ENCODE data around the gene FAM107A. TPM values are rescaled to one million over a fixed set of nuclear protein-coding genes. Genes with fewer than 3 reads are reported as not detected.

FAM107A gene
- polyA plus RNA-seq, 1 donor from 2014 or later: 0.16 TPM

DNA sequence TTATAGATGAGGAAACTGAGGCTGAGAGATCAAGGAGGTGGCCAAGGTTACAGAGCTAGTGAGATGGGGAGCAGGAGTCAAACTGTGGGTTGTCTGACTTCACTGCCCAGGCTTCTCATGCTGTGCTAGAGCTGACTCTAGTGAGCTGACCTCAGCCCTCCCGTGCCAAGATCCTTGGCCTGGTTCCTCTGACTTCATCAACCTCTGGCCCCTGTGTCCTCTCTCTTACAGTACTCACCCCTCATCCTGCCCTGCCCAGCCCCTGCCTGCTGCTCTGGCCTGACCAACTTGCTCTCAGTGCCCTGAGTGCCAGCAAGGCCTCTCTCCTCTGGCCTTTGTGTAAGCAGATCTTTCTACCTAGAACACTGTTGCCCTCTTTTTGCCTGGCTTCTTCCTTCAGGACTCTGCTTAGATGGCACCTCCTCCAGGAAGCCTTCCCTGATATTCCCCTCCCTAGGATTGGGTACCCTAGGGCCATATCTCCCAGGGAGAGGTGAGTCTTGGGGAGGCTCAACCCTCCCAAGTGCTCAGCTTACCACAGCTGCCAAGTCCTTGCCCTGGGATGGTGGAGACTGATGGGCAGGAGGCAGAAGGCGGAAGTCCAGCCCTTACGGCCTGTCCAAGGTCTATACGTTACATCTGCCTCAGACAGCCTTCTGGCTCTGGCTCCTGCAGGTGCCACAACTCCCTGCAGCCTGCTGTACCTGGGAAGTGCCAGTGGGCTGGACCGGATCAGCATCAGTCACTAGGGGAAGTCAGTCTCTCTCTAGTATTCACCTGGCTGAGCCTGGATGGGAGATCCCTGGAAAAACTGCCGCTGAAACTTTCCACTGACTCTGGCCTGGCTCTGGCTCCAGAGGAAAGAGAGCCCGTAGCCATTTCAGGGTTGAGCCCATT, 36.3 kb upstream of the FAM107A start:
- H2AFZ ChIP-seq (ENCODE audit: low read depth, low read length): no peak overlapping the region

DNA sequence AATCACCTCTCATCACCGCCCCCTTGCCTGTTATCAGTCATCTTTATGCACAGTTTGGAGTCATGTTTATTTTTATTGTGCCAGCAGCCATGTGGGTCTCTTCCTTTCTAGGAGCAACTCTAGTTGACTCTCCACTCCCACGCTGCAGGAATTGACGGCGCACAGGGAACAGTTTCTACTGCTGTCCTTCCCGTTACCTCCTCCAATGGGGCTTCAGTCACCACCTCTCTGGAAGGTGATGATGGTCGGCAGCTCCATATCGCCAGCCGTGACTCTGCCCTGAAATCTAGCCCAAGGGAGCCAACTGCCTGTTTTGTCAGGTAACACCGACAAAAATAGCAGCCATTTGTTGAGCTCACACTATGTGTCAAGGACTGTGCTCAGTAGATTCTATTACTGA, 35.6 kb upstream of the FAM107A start:
- H3K9me2 ChIP-seq (ENCODE audit: insufficient read depth, low read length): no peaks in the 10 kb centered on the region
- H3K79me2 ChIP-seq (replicated peaks; ENCODE audit: insufficient read depth, low read length): no peaks in the 10 kb centered on the region
- TF ChIP-seq, protein P1, sequence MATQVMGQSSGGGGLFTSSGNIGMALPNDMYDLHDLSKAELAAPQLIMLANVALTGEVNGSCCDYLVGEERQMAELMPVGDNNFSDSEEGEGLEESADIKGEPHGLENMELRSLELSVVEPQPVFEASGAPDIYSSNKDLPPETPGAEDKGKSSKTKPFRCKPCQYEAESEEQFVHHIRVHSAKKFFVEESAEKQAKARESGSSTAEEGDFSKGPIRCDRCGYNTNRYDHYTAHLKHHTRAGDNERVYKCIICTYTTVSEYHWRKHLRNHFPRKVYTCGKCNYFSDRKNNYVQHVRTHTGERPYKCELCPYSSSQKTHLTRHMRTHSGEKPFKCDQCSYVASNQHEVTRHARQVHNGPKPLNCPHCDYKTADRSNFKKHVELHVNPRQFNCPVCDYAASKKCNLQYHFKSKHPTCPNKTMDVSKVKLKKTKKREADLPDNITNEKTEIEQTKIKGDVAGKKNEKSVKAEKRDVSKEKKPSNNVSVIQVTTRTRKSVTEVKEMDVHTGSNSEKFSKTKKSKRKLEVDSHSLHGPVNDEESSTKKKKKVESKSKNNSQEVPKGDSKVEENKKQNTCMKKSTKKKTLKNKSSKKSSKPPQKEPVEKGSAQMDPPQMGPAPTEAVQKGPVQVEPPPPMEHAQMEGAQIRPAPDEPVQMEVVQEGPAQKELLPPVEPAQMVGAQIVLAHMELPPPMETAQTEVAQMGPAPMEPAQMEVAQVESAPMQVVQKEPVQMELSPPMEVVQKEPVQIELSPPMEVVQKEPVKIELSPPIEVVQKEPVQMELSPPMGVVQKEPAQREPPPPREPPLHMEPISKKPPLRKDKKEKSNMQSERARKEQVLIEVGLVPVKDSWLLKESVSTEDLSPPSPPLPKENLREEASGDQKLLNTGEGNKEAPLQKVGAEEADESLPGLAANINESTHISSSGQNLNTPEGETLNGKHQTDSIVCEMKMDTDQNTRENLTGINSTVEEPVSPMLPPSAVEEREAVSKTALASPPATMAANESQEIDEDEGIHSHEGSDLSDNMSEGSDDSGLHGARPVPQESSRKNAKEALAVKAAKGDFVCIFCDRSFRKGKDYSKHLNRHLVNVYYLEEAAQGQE (IDR thresholded peaks at IDR 0.05; ENCODE audit: borderline replicate concordance): no peak
- TF ChIP-seq, protein P2, sequence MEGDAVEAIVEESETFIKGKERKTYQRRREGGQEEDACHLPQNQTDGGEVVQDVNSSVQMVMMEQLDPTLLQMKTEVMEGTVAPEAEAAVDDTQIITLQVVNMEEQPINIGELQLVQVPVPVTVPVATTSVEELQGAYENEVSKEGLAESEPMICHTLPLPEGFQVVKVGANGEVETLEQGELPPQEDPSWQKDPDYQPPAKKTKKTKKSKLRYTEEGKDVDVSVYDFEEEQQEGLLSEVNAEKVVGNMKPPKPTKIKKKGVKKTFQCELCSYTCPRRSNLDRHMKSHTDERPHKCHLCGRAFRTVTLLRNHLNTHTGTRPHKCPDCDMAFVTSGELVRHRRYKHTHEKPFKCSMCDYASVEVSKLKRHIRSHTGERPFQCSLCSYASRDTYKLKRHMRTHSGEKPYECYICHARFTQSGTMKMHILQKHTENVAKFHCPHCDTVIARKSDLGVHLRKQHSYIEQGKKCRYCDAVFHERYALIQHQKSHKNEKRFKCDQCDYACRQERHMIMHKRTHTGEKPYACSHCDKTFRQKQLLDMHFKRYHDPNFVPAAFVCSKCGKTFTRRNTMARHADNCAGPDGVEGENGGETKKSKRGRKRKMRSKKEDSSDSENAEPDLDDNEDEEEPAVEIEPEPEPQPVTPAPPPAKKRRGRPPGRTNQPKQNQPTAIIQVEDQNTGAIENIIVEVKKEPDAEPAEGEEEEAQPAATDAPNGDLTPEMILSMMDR (IDR thresholded peaks at IDR 0.05; ENCODE audit: poor library complexity, severe bottlenecking): no peak
- TF ChIP-seq RAD21 (conservative IDR thresholded peaks at IDR 0.05): no peak
- no peaks in the 10 kb centered on the region for H4K20me1 ChIP-seq (ENCODE audit: insufficient read depth)
- no peaks in the 10 kb centered on the region for H3F3A ChIP-seq (ENCODE audit: insufficient read depth, low read length, poor library complexity, severe bottlenecking)
- H3K27me3 ChIP-seq (ENCODE audit: insufficient read depth, low read depth, low read length): no peaks in the 10 kb centered on the region
- no peak overlapping the region for H3K4me3 ChIP-seq (ENCODE audit: low read length)
- H2AFZ ChIP-seq (ENCODE audit: low read depth, low read length): no peak overlapping the region
- H3K9ac ChIP-seq (ENCODE audit: low read length): no peak overlapping the region
- H3K36me3 ChIP-seq (ENCODE audit: insufficient read depth, low read length): no peaks in the 10 kb centered on the region
- H3K27ac ChIP-seq (ENCODE audit: low read length): no peak overlapping the region
- H3K9me3 ChIP-seq (ENCODE audit: low read length): no peaks in the 10 kb centered on the region
- no peak overlapping the region for H3K4me2 ChIP-seq (ENCODE audit: low read length)

More for the DNA sequence above, 36.3 kb upstream of the FAM107A start:
- Histone ChIP-seq H3K36me3 (ENCODE audit: insufficient read depth, low read length) (no peaks in the 10 kb centered on the region), H3K27ac (ENCODE audit: low read length) (no peak overlapping the region), H3K79me2 (replicated peaks; ENCODE audit: insufficient read depth, low read length) (no peaks in the 10 kb centered on the region), H3K9me2 (ENCODE audit: insufficient read depth, low read length) (no peaks in the 10 kb centered on the region), H3K27me3 (ENCODE audit: insufficient read depth, low read depth, low read length) (no peaks in the 10 kb centered on the region), H3K4me2 (ENCODE audit: low read length) (no peak overlapping the region), H3F3A (ENCODE audit: insufficient read depth, low read length, poor library complexity, severe bottlenecking) (no peaks in the 10 kb centered on the region), H4K20me1 (ENCODE audit: insufficient read depth) (no peaks in the 10 kb centered on the region), H3K9ac (ENCODE audit: low read length) (no peak overlapping the region), H3K9me3 (ENCODE audit: low read length) (no peaks in the 10 kb centered on the region), H3K4me3 (ENCODE audit: low read length) (no peak overlapping the region)
- TF ChIP-seq POLR2AphosphoS5 (IDR thresholded peaks at IDR 0.05): no peak
- no peak for TF ChIP-seq SMC3 (conservative IDR thresholded peaks at IDR 0.05; ENCODE audit: poor library complexity)

DNA sequence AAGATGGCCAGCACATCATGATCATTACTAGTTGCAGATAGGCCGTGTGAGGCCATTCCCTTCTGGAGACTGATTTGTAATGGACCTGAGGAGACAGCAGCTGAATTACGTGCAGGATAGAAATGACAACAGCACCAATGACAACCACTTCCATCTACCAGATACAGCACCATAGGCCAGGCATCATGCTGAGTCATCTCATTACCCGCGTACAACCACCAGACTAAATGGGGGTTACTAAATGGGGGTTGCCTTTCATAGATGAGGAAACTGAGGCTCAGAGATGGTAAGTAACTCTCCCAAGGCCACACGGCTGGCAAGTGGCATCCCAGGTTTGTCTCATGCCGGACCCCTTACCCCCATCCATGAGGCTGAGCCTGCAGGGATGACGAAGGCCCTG, 32.8 kb upstream of the FAM107A start:
- no peak overlapping the region for H2AFZ ChIP-seq (ENCODE audit: low read depth, low read length)
- no peaks in the 10 kb centered on the region for H3F3A ChIP-seq (ENCODE audit: insufficient read depth, low read length, poor library complexity, severe bottlenecking)
- no peaks in the 10 kb centered on the region for H3K27me3 ChIP-seq (ENCODE audit: insufficient read depth, low read depth, low read length)
- no peaks in the 10 kb centered on the region for H3K36me3 ChIP-seq (ENCODE audit: insufficient read depth, low read length)
- no peaks in the 10 kb centered on the region for H3K9me2 ChIP-seq (ENCODE audit: insufficient read depth, low read length)
- no peak overlapping the region for H3K27ac ChIP-seq (ENCODE audit: low read length)
- no peak for TF ChIP-seq MXI1 (conservative IDR thresholded peaks at IDR 0.05; ENCODE audit: poor library complexity, severe bottlenecking)
- TF ChIP-seq, protein P2 (IDR thresholded peaks at IDR 0.05; ENCODE audit: poor library complexity, severe bottlenecking): no peak
- TF ChIP-seq RAD21 (conservative IDR thresholded peaks at IDR 0.05): no peak
- TF ChIP-seq, protein P1 (IDR thresholded peaks at IDR 0.05; ENCODE audit: borderline replicate concordance): no peak
- no peak for TF ChIP-seq POLR2AphosphoS5 (IDR thresholded peaks at IDR 0.05)
- no peak for TF ChIP-seq EP300 (conservative IDR thresholded peaks at IDR 0.05; ENCODE audit: poor library complexity, severe bottlenecking)
- TF ChIP-seq TAF1 (IDR thresholded peaks at IDR 0.05; ENCODE audit: low read depth): no peak
- no peak for TF ChIP-seq SMC3 (conservative IDR thresholded peaks at IDR 0.05; ENCODE audit: poor library complexity)
- TF ChIP-seq EZH2 (IDR thresholded peaks at IDR 0.05; ENCODE audit: borderline replicate concordance, insufficient read depth, low read length, poor library complexity, severe bottlenecking): no peak
- no peak overlapping the region for H3K4me3 ChIP-seq (ENCODE audit: low read length)
- H3K4me2 ChIP-seq (ENCODE audit: low read length): no peak overlapping the region
- no peaks in the 10 kb centered on the region for H3K9me3 ChIP-seq (ENCODE audit: low read length)
- no peaks in the 10 kb centered on the region for H3K79me2 ChIP-seq (replicated peaks; ENCODE audit: insufficient read depth, low read length)
- no peak overlapping the region for H3K9ac ChIP-seq (ENCODE audit: low read length)
- H4K20me1 ChIP-seq (ENCODE audit: insufficient read depth): no peaks in the 10 kb centered on the region

Data from neural cell (in vitro differentiated cells).